Memory B cell (primary cell): ENCODE data around the gene UBASH3A.

Experiments
- ATAC-seq: fragments of 150-1000 bp; cut with Tn5 transposase; 2 replicates; pipeline ENCODE4 v1.10.0; 2021; ENCODE audit warnings: low read depth, mild to moderate bottlenecking, moderate library complexity
- DNase-seq, 2 donors: peaks; one replicate each; pipeline ENCODE4 v3.0.0; 2022; ENCODE audit warnings: low spot score in 2 of 2
- H3K27ac Mint-ChIP-seq: one replicate; pipeline ENCODE4 v1.8.0; 2022; ENCODE audit warnings: mild to moderate bottlenecking, moderate library complexity, mixed read lengths
- H3K27me3 Mint-ChIP-seq: one replicate; pipeline ENCODE4 v1.8.0; 2022; ENCODE audit warnings: mixed read lengths
- H3K36me3 Mint-ChIP-seq: one replicate; pipeline ENCODE4 v1.8.0; 2022; ENCODE audit warnings: mild to moderate bottlenecking, mixed read lengths
- H3K4me1 Mint-ChIP-seq: one replicate; pipeline ENCODE4 v1.8.0; 2022; ENCODE audit warnings: mixed read lengths
- H3K4me3 Mint-ChIP-seq: one replicate; pipeline ENCODE4 v1.8.0; 2022; ENCODE audit warnings: mild to moderate bottlenecking, moderate library complexity, mixed read lengths
- H3K9me3 Mint-ChIP-seq: one replicate; pipeline ENCODE4 v1.8.0; 2022; ENCODE audit warnings: mixed read lengths

UBASH3A gene, protein sequence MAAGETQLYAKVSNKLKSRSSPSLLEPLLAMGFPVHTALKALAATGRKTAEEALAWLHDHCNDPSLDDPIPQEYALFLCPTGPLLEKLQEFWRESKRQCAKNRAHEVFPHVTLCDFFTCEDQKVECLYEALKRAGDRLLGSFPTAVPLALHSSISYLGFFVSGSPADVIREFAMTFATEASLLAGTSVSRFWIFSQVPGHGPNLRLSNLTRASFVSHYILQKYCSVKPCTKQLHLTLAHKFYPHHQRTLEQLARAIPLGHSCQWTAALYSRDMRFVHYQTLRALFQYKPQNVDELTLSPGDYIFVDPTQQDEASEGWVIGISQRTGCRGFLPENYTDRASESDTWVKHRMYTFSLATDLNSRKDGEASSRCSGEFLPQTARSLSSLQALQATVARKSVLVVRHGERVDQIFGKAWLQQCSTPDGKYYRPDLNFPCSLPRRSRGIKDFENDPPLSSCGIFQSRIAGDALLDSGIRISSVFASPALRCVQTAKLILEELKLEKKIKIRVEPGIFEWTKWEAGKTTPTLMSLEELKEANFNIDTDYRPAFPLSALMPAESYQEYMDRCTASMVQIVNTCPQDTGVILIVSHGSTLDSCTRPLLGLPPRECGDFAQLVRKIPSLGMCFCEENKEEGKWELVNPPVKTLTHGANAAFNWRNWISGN

DNA sequence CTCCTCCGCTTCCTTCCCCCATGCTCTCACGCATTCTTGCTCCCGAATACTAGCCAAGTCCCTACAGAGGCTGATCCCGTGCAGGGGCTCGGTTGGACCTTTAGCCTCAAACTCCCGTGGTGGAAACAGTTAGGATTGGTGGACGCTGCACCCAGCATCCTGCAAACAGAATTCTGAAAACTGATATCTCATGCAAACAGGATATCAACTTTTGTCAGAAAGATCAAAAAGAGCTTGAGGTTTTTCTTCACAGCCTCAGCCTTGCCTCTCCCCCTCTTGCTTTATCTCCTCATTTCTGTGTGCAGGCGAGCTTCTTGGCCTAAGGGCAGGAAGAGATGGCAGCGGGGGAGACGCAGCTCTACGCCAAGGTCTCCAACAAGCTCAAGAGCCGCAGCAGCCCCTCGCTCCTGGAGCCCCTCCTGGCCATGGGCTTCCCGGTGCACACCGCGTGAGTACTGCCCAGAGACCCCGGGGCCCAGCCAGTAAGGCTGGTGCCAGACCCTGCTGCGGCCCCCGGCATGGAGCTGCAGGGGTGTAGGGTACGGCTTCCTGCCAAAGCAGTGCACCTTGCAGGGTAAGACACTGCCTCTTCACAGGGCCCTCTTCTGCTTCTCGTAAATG, at the start of gene UBASH3A:
Gene UBASH3A (plus strand): TSS at position 292 of the 621 bp plus-strand sequence. CDS start 44 bp downstream, at position 336.
- DNase-seq (no peak), ATAC-seq (no peak)
- Mint-ChIP-seq H3K27ac (no peak within 1 kb of the TSS), H3K9me3 (peaks cover 7% of the 10 kb centered on the region), H3K4me3 (no peak within 1 kb of the TSS), H3K4me1 (peaks cover 2% of the 10 kb centered on the region), H3K27me3 (peaks cover 8% of the 10 kb centered on the region), H3K36me3 (no peaks in the 10 kb centered on the region)

DNA sequence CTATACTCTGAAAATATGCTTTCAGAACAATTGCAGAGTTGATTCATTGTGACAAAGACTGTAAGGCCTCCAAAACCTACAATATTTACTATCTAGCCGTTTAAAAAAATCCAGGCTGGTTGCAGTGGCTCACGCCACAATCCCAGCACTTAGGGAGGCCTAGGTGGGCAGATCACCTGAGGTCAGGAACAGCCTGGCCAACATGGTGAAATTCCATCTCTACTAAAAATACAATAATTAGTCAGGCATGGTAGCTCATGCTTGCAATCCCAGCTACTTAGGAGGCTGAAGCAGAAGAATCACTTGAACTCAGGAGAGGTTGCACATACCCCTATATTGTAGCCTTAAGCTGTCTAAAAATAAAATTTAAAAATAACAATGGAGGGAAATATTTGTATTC, 47.7 kb upstream of the UBASH3A start:
- Mint-ChIP-seq H3K4me1 (peaks cover 5% of the 10 kb centered on the region), H3K36me3 (peaks cover 10% of the 10 kb centered on the region), H3K27ac (no peak overlapping the region), H3K9me3 (peaks cover 16% of the 10 kb centered on the region), H3K4me3 (no peak overlapping the region), H3K27me3 (peaks cover 39% of the 10 kb centered on the region)
- DNase-seq, result no peak
- ATAC-seq, result no peak

DNA sequence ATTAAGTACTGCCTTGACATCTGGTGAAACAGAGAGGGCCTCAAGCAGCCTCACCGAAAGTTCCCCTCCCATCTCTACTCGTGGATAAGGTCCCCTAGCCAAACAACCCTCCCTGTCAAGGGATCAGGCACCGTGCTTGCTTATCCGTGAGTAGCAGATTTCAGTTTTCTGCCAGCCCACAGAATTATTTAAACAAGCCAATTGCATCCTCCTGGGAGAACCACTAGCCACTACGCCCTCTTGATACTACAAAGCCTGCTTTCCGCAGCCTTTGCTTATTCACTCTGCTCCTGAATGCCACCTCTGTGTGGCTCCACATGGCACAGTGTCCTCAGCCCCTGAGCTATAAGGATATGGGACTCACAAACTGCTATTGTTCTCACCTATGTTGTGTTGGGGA, 47.1 kb upstream of the UBASH3A start:
- Mint-ChIP-seq H3K27me3 (peaks cover 39% of the 10 kb centered on the region), H3K4me3 (no peak overlapping the region)

DNA sequence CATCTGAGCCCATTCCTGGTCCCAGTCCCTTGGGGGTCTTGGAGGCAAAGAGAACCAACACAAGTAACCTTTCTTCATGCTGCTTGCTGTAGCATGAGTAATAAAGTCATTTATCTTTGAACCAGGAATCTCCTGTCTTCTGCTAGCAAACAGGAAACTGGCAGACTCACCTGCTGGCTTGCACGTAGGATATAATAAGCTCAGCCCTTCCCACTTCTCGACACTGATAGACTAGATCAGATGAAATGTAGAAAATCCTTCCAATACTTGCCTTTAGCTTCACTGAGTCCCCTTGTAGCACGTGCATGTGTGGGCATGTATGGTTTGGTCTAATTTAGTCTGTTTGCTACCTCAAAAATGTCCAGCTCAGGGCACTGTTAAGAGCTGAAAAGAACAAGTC, 46.4 kb upstream of the UBASH3A start:
- H3K27me3 Mint-ChIP-seq, result peaks cover 42% of the 10 kb centered on the region
- ATAC-seq (no peak), DNase-seq (no peak)
- peaks cover 10% of the 10 kb centered on the region for H3K36me3 Mint-ChIP-seq
- peaks cover 5% of the 10 kb centered on the region for H3K4me1 Mint-ChIP-seq
- no peak overlapping the region for H3K27ac Mint-ChIP-seq
- peaks cover 16% of the 10 kb centered on the region for H3K9me3 Mint-ChIP-seq
- H3K4me3 Mint-ChIP-seq, result no peak overlapping the region

More for the DNA sequence above, 47.1 kb upstream of the UBASH3A start:
- H3K36me3 Mint-ChIP-seq, result peaks cover 10% of the 10 kb centered on the region
- peaks cover 16% of the 10 kb centered on the region for H3K9me3 Mint-ChIP-seq
- DNase-seq (no peak), ATAC-seq (no peak)
- H3K4me1 Mint-ChIP-seq, result peaks cover 5% of the 10 kb centered on the region
- no peak overlapping the region for H3K27ac Mint-ChIP-seq

DNA sequence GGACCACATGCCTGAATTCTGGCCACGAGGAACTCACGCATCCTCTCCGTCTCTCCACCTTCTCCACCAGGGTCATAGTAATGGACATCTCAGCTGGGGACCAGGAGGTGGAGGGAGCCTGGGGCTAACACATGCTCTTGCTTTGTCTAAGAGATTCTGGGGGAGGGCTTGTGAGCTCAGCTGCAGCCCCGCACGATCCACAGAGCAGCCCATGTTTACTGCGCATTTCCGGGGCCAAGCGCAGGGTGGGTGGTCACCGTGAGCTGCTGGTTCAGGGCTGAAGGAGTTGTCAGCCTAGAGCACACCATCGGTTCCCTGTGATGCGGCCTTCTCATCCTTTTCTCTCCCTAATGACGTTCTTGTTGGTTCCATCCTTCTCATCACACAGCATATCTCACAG, 45.4 kb upstream of the UBASH3A start:
- ATAC-seq (no peak), DNase-seq (no peak)
- Mint-ChIP-seq H3K9me3 (peaks cover 13% of the 10 kb centered on the region), H3K27ac (no peak overlapping the region), H3K36me3 (peaks cover 9% of the 10 kb centered on the region), H3K27me3 (peaks cover 34% of the 10 kb centered on the region), H3K4me1 (peaks cover 3% of the 10 kb centered on the region), H3K4me3 (no peak overlapping the region)

DNA sequence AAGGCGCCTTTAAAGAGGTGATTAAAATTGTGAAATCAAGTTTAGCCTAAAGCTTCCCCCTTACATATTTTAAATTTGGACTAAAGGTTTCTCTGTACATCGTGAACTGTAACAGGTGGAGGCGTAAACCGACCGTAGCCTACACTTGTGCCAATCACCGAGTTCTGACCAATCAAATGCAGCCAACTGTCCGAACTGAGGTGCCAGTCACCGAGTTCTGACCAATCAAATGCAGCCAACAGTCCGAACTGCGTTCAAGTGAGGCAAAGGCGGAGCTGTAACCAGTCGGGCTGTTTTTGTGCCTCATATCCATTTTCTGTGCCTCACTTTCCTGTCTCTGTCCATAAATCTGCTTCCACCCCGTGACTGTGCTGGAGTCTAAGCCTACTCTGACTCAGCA, 44.8 kb upstream of the UBASH3A start:
- H3K27me3 Mint-ChIP-seq, result peaks cover 30% of the 10 kb centered on the region
- DNase-seq (no peak), ATAC-seq (no peak)
- peaks cover 8% of the 10 kb centered on the region for H3K9me3 Mint-ChIP-seq
- no peak overlapping the region for H3K27ac Mint-ChIP-seq
- H3K4me1 Mint-ChIP-seq, result no peaks in the 10 kb centered on the region
- no peak overlapping the region for H3K4me3 Mint-ChIP-seq
- H3K36me3 Mint-ChIP-seq, result peaks cover 4% of the 10 kb centered on the region

DNA sequence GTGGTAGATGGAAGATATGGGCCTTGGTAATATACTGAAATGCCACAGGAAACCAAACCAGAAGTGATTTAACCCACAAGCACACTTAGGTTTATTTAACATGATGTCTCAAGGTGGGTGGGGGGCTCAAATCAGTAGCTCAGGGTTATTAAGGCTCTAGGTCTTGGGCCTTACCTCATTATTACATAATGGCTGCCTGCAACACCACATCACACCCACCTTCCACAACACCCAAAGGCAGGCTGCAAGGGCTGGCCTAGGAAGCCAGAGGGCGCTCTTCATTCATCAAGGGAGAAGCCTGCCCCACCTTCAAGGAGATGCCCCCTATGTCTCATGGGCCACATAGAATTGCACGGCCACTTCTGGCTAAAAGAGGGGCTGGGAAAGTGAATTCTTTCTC, 43.4 kb upstream of the UBASH3A start:
- peaks cover 2% of the 10 kb centered on the region for H3K9me3 Mint-ChIP-seq
- peaks cover 28% of the 10 kb centered on the region for H3K27me3 Mint-ChIP-seq
- no peaks in the 10 kb centered on the region for H3K36me3 Mint-ChIP-seq
- no peak overlapping the region for H3K4me3 Mint-ChIP-seq
- ATAC-seq, result no peak
- H3K4me1 Mint-ChIP-seq, result no peaks in the 10 kb centered on the region
- DNase-seq, result no peak
- no peak overlapping the region for H3K27ac Mint-ChIP-seq

DNA sequence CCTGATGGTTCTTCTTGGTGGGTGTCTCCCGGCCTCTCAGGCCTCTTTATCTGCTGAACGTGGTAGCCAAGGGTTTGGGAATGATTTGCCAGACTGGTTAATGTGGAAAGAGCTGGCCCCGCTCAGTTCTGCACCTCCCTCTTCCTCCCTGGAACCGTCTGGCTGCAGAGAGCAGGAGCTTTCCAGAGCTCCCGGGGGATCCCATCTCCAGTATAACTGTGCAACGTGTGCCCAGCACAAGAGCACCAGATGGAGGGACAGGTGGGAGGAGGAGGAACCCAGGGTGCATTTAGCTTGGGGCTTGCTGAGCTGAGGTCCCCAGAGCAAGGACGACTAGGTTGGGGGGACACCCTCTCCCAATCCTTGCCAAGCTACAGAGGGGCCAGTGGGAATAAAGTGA, 42.4 kb upstream of the UBASH3A start:
- no peaks in the 10 kb centered on the region for H3K36me3 Mint-ChIP-seq

DNA sequence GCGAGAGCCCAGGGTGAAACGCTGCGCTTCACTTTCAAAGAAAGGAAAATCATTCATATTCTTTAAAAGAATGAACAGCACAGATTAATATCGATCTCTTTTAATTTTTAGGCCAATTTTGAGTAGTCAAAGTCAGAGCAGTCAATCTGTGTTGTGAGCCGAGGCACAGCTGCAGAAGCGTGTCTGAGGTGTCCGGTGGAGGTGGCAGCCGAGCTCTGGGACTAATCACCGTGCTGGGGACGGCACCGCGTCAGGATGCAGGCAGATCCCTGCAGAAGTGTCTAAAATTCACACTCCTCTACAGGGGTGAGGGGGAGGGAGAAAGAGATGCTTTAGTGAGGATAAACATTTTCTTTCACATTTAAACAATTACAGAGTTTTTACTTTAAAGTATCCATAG, 41.5 kb upstream of the UBASH3A start:
- Mint-ChIP-seq H3K27ac (no peak overlapping the region), H3K36me3 (no peaks in the 10 kb centered on the region), H3K27me3 (peaks cover 23% of the 10 kb centered on the region)

More for the DNA sequence above, 42.4 kb upstream of the UBASH3A start:
- Mint-ChIP-seq H3K27ac (no peak overlapping the region), H3K27me3 (peaks cover 28% of the 10 kb centered on the region), H3K4me1 (no peaks in the 10 kb centered on the region), H3K9me3 (peaks cover 2% of the 10 kb centered on the region), H3K4me3 (no peak overlapping the region)
- ATAC-seq (no peak), DNase-seq (no peak)

DNA sequence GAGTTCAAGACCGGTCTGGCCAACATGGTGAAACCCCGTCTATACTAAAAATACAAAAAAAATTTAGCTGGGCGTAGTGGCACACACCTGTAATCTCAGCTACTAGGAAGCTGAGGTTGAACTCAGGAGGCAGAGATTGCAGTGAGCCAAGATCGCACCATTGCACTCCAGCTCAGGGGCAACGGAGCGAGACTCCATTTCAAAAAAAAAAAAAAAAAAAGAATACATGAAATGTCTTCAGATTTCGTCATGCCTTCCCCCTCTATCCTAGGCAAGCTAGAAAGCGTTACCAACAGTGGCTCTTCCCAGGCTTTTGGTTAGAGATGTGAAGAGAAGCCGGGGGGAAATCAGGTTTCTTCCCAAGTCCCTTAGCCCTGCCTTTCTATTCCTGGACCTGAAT, 41.0 kb upstream of the UBASH3A start:
- peak; percentile 43 for ATAC-seq
- H3K9me3 Mint-ChIP-seq, result no peaks in the 10 kb centered on the region
- H3K27me3 Mint-ChIP-seq, result peaks cover 23% of the 10 kb centered on the region
- H3K4me1 Mint-ChIP-seq, result no peaks in the 10 kb centered on the region
- H3K27ac Mint-ChIP-seq, result no peak overlapping the region
- H3K36me3 Mint-ChIP-seq, result no peaks in the 10 kb centered on the region
- H3K4me3 Mint-ChIP-seq, result no peak overlapping the region
- DNase-seq, result no peak

More for the DNA sequence above, 41.5 kb upstream of the UBASH3A start:
- Mint-ChIP-seq H3K4me1 (no peaks in the 10 kb centered on the region), H3K4me3 (no peak overlapping the region), H3K9me3 (peaks cover 2% of the 10 kb centered on the region)
- ATAC-seq (no peak), DNase-seq (no peak)

DNA sequence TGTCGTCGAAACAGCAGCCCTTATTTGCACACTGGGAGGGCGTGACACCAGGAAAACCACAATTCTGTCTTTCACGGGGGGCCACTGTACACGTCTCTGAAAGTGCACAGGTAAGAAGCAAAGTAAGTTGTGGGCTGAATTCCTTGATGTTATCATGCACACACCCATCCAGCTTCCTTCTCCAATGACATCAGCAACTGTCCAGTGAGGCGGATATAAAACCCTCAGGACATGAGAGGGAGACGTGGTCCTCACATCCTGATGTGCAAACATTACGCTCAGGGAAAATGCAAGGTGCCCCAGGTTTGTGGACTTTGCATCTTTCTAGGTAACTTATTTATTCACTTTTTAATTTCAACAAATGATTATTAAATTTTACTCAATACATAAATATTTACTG, 40.4 kb upstream of the UBASH3A start:
- ATAC-seq (no peak), DNase-seq (no peak)
- Mint-ChIP-seq H3K4me1 (no peaks in the 10 kb centered on the region), H3K36me3 (no peaks in the 10 kb centered on the region), H3K27me3 (peaks cover 18% of the 10 kb centered on the region), H3K4me3 (no peak overlapping the region), H3K9me3 (no peaks in the 10 kb centered on the region), H3K27ac (no peak overlapping the region)

DNA sequence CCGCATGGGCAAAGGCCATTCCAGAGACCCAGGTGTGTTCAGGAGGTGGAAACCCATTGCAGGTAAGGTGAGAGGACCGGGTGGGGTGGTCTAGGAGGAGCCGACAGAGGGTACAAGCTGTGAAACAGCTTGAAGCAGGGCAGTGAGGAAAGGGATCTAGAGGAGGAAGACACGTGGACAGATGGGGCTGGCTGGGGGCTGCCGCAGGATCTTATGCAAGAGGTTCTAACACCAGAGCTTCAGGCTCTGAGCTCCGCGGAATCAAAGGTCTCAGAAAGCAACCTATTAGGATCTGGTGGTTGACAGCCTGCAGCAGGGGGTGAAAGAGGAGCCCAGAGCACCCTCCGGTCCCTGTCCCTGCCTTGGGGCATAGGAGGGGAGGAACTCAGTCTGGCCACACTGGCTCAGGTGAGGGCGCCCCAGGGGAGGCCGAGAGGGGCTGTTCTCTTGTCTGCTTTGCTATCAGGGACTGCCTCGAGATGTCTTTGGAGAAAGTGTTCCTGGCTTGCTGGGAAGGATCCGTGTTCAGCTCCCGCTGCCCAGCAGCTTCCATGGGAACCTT, 39.3 kb upstream of the UBASH3A start:
- no peak for DNase-seq
- Mint-ChIP-seq H3K4me1 (no peaks in the 10 kb centered on the region), H3K36me3 (no peaks in the 10 kb centered on the region), H3K9me3 (no peaks in the 10 kb centered on the region), H3K4me3 (no peak overlapping the region), H3K27me3 (peaks cover 13% of the 10 kb centered on the region), H3K27ac (no peak overlapping the region)
- no peak for ATAC-seq

DNA sequence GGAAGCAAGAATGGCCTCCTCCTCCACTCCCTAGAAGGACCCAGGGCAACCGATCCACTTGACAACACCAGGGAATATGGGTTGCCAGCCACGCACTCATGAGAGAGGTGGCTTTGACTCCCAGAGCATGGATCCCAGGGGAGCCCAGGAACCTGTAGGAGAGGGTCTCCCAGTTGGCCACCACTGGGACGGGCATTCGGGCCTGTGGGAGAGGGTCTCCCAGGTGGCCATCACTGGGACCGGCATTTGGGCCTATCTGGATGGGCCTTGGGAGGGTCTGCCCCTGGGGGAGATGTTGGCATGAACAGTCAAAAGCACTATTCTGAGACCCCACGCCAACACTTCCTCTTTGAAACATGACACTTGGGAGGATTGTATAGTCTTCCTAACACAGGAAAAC, 37.9 kb upstream of the UBASH3A start:
- Mint-ChIP-seq H3K36me3 (no peaks in the 10 kb centered on the region), H3K4me1 (no peaks in the 10 kb centered on the region), H3K27ac (no peak overlapping the region), H3K9me3 (no peaks in the 10 kb centered on the region), H3K27me3 (peaks cover 16% of the 10 kb centered on the region), H3K4me3 (no peak overlapping the region)
- DNase-seq, result no peak
- ATAC-seq, result no peak
